B cell (primary cell): ENCODE results near the gene PIP5K1A. TPM values are rescaled to one million over a fixed set of nuclear protein-coding genes. Genes with fewer than 3 reads are reported as not detected.
A peak's percentile ranks its signal among the peaks of the same experiment; 100 is the strongest.

Source experiments
- ATAC-seq: fragments of 200-7000 bp; cut with Tn5 transposase; one replicate; pipeline ENCODE4 v1.10.0; 2021; ENCODE audit warnings: low read depth, mild to moderate bottlenecking, moderate number of reproducible peaks, moderate library complexity
- CTCF ChIA-PET: fragments of 350-600 bp; sonication (Branson Sonifier 250); formaldehyde crosslinking; loops from one replicate; lab custom pipeline; 2021; ENCODE audit warnings: antibody characterized with exemption, inconsistent platforms; lab: Charles Lee
- POLR2A ChIA-PET: fragments of 350-600 bp; sonication (Branson Sonifier 250); formaldehyde crosslinking; loops from one replicate; lab custom pipeline; 2021; ENCODE audit warnings: antibody characterized with exemption; lab: Charles Lee
- DNase-seq: peaks from one replicate; pipeline ENCODE4 v3.0.0; 2013
- H2AFZ ChIP-seq: 2 replicates; pipeline ENCODE4 v1.6.1; 2012; ENCODE audit warnings: mild to moderate bottlenecking, low read depth, low read length; ENCODE audit not compliant: insufficient read depth, poor library complexity, severe bottlenecking
- H3K27ac ChIP-seq, 2 donors: 1 replicate in 1 of 2; 2 replicates in 1 of 2; pipeline ENCODE4 v1.5.1; 2012 to 2013; ENCODE audit warnings: low read length in 2 of 2, mild to moderate bottlenecking in 2 of 2, moderate library complexity in 1 of 2
- H3K27me3 ChIP-seq, 4 experiments: fragments of 200-600 bp in 1 of 4; sonication (generic) in 1 of 4; replicated peaks in 1 of 4; 1 replicate in 2 of 4; 2 replicates in 2 of 4; pipeline versions ENCODE4 v1.6.1 to v1.7.0; 2013 to 2016; ENCODE audit warnings: low read length in 3 of 4, mild to moderate bottlenecking in 2 of 4, mixed read lengths in 1 of 4, moderate library complexity in 1 of 4; ENCODE audit not compliant: insufficient read depth in 4 of 4, control insufficient read depth in 3 of 4; ENCODE audit errors: control extremely low read depth in 1 of 4
- H3K36me3 ChIP-seq, 2 experiments: replicated peaks in 1 of 2; 1 replicate in 1 of 2; 2 replicates in 1 of 2; pipeline versions ENCODE4 v1.6.1 to v1.7.1; 2013; ENCODE audit warnings: low read length in 1 of 2; ENCODE audit not compliant: insufficient read depth in 2 of 2, control insufficient read depth in 1 of 2; ENCODE audit errors: control extremely low read depth in 1 of 2, extremely low read depth in 1 of 2
- H3K4me1 ChIP-seq, 2 donors: fragments of 200-600 bp in 1 of 2; sonication (generic) in 1 of 2; 1 replicate in 1 of 2; 2 replicates in 1 of 2; pipeline versions ENCODE4 v1.5.1 to v1.6.1; 2013 to 2017; ENCODE audit warnings: low read length in 2 of 2; ENCODE audit not compliant: control insufficient read depth in 2 of 2, insufficient read depth in 2 of 2
- H3K4me2 ChIP-seq: replicated peaks from 2 replicates; pipeline ENCODE3; 2012; ENCODE audit warnings: mild to moderate bottlenecking, low read depth, low read length; ENCODE audit not compliant: poor library complexity, severe bottlenecking
- H3K4me3 ChIP-seq, 5 experiments: fragments of 200-600 bp in 1 of 5; sonication (generic) in 1 of 5; 1 replicate in 3 of 5; 2 replicates in 2 of 5; pipeline versions ENCODE4 v1.5.1 to v1.7.0; 2011 to 2016; ENCODE audit warnings: low read length in 4 of 5, mild to moderate bottlenecking in 4 of 5, low read depth in 2 of 5, control low read depth in 1 of 5, moderate library complexity in 1 of 5; ENCODE audit not compliant: insufficient read depth in 1 of 5; ENCODE audit errors: control extremely low read depth in 1 of 5, extremely low read depth in 1 of 5
- H3K79me2 ChIP-seq: fragments of 200-600 bp; sonication (generic); one replicate; pipeline ENCODE4 v1.6.0; 2016; ENCODE audit warnings: low read length; ENCODE audit not compliant: control insufficient read depth, insufficient read depth
- H3K9ac ChIP-seq: fragments of 200-600 bp; sonication (generic); 2 replicates; pipeline ENCODE4 v1.6.1; 2017; ENCODE audit warnings: mild to moderate bottlenecking, low read length, moderate library complexity
- H3K9me3 ChIP-seq, 3 donors: one replicate each; pipeline versions ENCODE4 v1.6.1 to v1.7.1; 2013; ENCODE audit warnings: low read length in 2 of 3; ENCODE audit not compliant: control insufficient read depth in 2 of 3, insufficient read depth in 1 of 3; ENCODE audit errors: control extremely low read depth in 1 of 3
- H4K20me1 ChIP-seq: 2 replicates; pipeline ENCODE4 v1.6.0; 2012; ENCODE audit warnings: mild to moderate bottlenecking, low read length; ENCODE audit not compliant: insufficient read depth, control insufficient read depth, poor library complexity, severe bottlenecking
- H3K27ac Mint-ChIP-seq: one replicate; pipeline ENCODE4 v1.8.0; 2021; ENCODE audit warnings: mixed read lengths
- H3K27me3 Mint-ChIP-seq: one replicate; pipeline ENCODE4 v1.8.0; 2021; ENCODE audit warnings: mixed read lengths
- H3K4me1 Mint-ChIP-seq: one replicate; pipeline ENCODE4 v1.8.0; 2021; ENCODE audit warnings: mixed read lengths
- H3K4me3 Mint-ChIP-seq: one replicate; pipeline ENCODE4 v1.8.0; 2021; ENCODE audit warnings: mixed read lengths
- H3K9me3 Mint-ChIP-seq: one replicate; pipeline ENCODE4 v1.8.0; 2022; ENCODE audit warnings: mixed read lengths; ENCODE audit not compliant: insufficient read depth
- EZH2 ChIP-seq: IDR thresholded peaks from 2 replicates; pipeline ENCODE4 v1.6.1; 2012; ENCODE audit warnings: borderline replicate concordance, low read depth, mild to moderate bottlenecking, moderate library complexity, low read length; ENCODE audit not compliant: insufficient read depth, poor library complexity, severe bottlenecking
- WGBS: methylation state at CpG from one replicate; pipeline ENCODE4 v1.1.5; 2013; ENCODE audit warnings: missing lambda C conversion rate; ENCODE audit not compliant: insufficient coverage; 5-methylcytosine and 5-hydroxymethylcytosine counted together
- intact Hi-C: fragments of 100-400 bp; cut with micrococcal nuclease; formaldehyde crosslinking; loops from one replicate; pipeline ENCODE4 v1.10.0; 2022
- polyA plus RNA-seq: library from polyadenylated mRNA; depleted of rRNA; stranded (reverse); fragments of >200 nt; gene quantifications from 2 replicates; pipeline ENCODE4 v1.2.3, GENCODE V29; 2012
- total RNA-seq, 2 donors: library from RNA; stranded (reverse); fragments of 120-200 nt in 1 of 2; gene quantifications; 1 replicate in 1 of 2; 2 replicates in 1 of 2; pipeline versions ENCODE4 v1.2.3 to v1.2.4, GENCODE V29; 2013 to 2022
- TF ChIP-seq, protein P1 (sequence below): fragments of 200-600 bp; IDR thresholded peaks from one replicate; pipeline ENCODE4 v1.8.0; 2022; ENCODE audit warnings: antibody characterized with exemption, mild to moderate bottlenecking

Gene PIP5K1A
- total and polyA plus RNA-seq, 2 donors (not counting 1 experiment from before 2014, with no cell fraction given): 59.4 to 78.4 TPM

GRCh38 chr1:151251656-151252470 is 53.5 kb downstream of the PIP5K1A start:
- no peak for TF ChIP-seq EZH2
- TF ChIP-seq, protein P1, sequence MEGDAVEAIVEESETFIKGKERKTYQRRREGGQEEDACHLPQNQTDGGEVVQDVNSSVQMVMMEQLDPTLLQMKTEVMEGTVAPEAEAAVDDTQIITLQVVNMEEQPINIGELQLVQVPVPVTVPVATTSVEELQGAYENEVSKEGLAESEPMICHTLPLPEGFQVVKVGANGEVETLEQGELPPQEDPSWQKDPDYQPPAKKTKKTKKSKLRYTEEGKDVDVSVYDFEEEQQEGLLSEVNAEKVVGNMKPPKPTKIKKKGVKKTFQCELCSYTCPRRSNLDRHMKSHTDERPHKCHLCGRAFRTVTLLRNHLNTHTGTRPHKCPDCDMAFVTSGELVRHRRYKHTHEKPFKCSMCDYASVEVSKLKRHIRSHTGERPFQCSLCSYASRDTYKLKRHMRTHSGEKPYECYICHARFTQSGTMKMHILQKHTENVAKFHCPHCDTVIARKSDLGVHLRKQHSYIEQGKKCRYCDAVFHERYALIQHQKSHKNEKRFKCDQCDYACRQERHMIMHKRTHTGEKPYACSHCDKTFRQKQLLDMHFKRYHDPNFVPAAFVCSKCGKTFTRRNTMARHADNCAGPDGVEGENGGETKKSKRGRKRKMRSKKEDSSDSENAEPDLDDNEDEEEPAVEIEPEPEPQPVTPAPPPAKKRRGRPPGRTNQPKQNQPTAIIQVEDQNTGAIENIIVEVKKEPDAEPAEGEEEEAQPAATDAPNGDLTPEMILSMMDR: peak; percentile 90
- Histone ChIP-seq H3K4me1 (peaks cover 9 to 12% of the 10 kb centered on the region in 2 donors), H3K9ac (no peak overlapping the region), H3K79me2 (peaks cover 29% of the 10 kb centered on the region), H3K9me3 (no peaks in the 10 kb centered on the region), H3K4me3 (no peak overlapping the region), H3K4me2 (no peak overlapping the region), H2AFZ (no peak overlapping the region), H4K20me1 (no peaks in the 10 kb centered on the region), H3K27ac (no peak overlapping the region), H3K27me3 (no peaks in the 10 kb centered on the region), H3K36me3 (peaks cover 6 to 25% of the 10 kb centered on the region in 2 experiments)
- no peaks in the 10 kb centered on the region for H3K27me3 Mint-ChIP-seq
- ChIA-PET CTCF (interaction anchor here (0.6 to 2.3 kb wide), 38 partner anchors 10 to 1316 kb away, joined by 3 to 21 read pairs (median 4); partner anchors contain the start of genes CDC42SE1, GABPB2, LYSMD1 and MLLT11), POLR2A (interaction anchor here (0.6 to 1.7 kb wide), 3 partner anchors 30 to 192 kb away, joined by 4 to 6 read pairs (median 5); partner anchors contain the start of genes CDC42SE1 and ZNF687)
- DNase-seq (peak; percentile 81), ATAC-seq (peak; percentile 63)
- peak overlapping the region; percentile 68 for H3K27ac Mint-ChIP-seq
- H3K4me1 Mint-ChIP-seq: peaks cover 19% of the 10 kb centered on the region
- WGBS: 95% methylated on average over 5 of the region's 16 CpGs
- intact Hi-C loops: loop anchor here (1.0 to 5.0 kb wide), 2 partner anchors 153 to 180 kb away; partner anchors contain the start of gene GABPB2
- H3K9me3 Mint-ChIP-seq: no peaks in the 10 kb centered on the region
- H3K4me3 Mint-ChIP-seq: no peak overlapping the region
